GM19193 (cell line): ENCODE measurements around the gene EME2.

Experiments
- POLR2A ChIP-seq: IDR thresholded peaks from 4 replicates; pipeline ENCODE4 v1.6.1; 2011; ENCODE audit not compliant: insufficient read depth, insufficient read length; ENCODE audit errors: extremely low read depth

EME2 gene

DNA sequence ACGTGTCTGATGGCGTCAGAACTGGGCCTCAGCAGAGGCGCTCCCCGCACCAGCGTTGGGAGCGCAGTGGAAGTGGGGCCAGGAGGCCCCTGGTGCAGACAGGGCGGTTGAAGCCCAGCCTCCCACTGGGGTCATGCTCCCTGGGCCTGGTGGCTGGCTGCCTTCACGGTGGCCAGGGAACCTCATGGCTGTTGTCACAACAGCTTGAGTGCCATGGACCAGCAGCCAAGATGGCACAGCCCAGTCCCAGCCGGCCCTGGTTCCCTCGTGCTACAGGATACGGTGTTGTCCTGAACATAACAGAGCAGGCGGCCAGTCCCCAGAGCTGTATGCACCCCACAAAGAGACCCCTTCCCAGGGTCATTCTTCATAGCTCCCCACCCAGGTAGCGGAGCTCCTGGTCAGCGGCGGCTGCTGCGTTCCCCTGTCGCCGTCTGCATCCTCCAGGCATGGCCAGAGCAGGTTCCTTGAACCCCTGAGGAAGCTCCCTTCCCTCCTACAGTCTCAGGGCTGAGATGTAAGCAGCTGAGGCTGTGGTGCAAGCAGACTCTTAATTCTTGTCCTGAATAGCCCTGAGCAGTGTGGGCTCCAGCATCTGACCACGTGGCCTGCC, 31.0 kb upstream of the EME2 start:
- no peak for TF ChIP-seq POLR2A

DNA sequence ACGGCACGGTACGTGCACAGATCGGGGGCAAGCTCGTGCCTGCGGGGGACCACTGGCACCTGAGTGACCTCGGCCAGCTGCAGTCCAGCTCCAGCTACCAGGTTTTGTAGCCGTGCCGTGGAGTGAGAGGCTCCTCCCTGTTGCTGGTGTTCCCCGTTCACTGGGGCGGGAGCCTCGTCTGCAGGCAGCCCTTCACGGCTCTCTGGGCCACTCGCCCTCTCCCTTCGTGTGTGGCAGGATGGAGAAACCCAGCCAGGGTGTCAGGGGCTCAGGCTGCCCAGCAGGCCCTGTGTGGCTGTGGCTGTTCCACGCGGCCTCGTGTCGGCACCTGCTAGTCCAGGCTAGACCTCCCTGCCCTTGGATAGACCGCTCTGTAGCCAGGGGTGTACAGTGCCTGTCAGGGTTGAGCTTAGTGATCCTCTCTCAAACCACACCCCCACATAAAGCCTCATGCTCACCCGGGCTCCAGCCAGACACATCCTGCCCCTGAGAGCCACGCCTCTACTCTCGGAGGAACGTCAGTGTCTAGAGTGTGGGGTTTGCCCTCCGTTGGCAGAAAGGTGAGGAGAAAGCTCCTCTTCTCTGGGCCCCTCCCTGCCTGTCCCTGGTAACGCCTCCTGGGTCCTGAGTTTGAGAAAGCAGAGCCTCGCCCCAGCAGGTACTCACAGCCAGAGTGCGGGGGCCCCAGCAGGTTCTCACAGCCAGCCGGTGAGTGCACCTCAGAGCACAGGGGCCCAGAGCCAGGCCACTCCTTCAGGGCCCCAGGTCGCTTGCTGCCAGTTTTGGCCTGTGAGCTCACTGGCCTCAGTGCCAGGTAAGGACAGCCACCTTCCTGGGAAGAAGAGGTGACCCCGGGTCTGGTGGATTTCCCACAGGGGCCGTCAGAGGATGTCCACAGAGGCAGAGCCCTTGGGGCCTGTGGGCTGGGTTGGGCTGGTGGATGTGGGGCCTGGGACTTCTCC, 29.0 kb upstream of the EME2 start:
- TF ChIP-seq POLR2A = no peak

DNA sequence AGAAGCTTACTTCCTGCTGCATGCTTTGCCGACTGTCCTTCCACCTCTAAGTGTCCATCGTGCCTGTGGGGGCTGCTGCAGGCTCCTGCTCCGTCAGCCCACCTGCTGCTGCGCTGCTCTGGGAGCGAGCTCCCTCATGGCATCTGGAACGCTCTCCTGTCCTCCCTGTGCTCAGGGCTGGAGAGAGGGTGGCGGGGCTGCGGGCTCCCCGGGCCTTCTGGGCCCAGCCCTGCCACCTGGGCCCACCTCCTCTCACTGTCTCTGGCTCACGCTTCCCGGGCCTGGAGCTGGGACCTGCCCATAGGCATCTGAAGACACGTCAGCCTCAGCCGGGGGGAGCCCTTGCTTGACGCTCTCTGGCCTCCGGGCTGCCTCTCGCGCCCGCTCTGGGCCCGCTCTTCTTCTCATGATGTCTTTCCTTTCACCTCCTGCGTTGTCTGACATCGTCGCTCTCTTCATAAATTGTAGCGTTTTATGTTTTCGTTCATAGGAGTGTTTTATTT, 28.2 kb upstream of the EME2 start:
- TF ChIP-seq POLR2A = no peak

DNA sequence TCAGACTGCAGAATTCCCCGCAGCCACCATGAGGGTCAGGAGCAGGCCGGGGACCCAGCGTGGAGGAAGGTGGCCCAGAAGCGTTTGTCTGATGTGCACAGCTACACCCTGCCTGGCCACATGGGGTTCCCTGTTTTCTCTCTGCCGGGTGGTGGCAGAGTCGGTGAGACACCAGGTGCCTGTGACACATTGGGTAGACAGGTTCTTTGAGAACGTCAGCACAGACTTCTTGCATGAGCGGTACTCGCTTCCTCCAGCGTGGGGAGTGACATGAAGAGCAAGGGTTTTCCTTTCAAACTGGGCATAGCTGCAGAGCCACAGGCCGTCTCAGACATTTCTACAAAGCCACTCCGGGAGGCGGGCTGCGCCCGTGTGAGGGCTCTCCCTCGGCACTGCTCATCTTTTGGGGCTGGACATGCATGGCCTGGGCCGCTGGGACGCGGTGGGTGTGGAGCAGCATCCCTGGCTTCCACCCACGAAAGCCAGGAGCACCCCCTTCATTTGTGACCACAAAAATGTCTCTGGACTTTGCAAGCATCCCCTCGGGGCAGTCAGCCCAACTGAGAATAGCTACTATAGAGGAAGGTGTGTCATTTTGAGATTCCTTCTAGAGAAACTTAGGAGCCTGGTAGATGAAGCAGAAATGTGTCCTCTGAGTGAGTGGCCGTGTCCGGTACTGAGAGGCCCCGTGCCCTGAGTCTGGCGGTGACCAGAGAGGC, 27.3 kb upstream of the EME2 start:
- no peak for TF ChIP-seq POLR2A

DNA sequence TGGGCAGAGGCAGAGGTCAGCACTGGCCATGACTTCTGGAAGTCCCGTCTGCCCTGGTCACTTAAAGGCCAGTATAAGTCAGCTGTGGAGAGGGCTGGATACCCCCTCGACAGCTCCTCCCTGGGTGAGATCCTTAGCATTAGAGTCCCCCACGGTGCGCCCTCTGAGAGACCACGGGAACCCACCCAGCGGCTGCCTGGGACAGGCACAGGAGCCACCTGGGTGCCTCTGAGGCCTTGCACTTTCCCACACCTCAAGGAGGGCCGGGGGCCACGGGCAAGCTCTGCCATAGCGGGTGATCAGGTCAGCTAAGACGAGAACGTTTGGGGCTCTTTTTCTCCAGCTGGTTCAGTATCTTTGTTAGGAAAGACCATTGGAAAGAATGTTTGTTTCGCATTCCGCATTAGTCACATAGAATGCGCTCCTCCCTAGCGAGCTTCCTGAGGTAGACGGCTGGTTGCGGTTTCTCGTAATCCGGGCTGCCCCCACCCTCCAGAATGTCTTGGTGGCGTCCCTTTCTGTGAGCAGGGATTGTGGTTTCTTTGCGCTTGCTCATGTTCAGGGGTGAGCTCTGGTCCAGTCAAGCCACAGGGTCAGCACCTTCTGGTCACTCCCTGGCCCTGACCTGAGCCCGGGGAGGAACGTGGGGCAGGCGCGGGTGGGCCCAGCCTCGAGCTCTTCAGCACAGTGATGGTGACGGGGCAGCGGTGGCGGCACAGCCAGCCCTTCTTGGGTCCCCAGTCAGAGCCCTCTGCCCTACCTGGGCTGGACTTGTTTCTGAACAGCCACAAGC, 26.5 kb upstream of the EME2 start:
- no peak for TF ChIP-seq POLR2A

DNA sequence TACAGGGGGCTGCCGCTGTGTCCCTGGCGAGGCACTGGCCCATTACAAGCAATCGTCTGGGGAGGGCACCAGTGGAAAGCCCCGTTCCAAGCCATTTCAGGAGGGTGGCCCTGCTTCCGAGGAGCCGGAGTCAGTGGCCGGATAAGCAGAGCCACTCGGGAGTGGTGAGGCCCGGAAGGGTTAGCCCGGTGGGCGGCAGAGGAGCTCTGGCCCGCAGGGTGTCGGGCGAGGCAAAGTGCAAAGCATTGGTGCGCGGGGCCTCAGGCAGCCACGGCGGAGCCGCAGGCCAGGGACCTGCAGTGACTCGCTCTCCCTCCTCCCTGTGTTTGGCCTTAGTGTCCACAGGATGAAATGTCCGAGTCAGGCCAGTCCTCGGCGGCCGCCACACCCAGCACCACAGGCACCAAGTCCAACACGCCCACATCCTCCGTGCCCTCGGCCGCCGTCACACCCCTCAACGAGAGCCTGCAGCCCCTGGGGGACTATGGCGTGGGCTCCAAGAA, 25.9 kb upstream of the EME2 start:
- no peak for TF ChIP-seq POLR2A

DNA sequence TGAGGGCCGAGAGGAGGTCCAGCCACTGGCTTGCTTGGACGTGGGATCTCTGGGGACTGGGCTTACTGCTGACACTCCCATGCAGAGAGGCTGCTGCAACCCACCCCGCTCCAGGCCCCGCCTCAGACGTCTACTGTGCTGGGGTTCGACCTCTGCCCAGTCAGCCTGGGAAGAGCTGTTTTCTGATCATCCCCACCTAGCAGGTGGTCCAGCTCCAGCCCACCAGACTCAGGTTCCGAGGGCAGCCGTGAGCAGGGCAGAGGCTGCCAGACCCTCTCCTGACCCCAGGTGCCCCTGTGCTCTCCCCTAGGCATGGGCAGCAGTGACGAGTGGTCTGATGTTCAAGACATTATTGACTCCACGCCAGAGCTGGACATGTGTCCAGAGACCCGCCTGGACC, 24.7 kb upstream of the EME2 start:
- no peak for TF ChIP-seq POLR2A

DNA sequence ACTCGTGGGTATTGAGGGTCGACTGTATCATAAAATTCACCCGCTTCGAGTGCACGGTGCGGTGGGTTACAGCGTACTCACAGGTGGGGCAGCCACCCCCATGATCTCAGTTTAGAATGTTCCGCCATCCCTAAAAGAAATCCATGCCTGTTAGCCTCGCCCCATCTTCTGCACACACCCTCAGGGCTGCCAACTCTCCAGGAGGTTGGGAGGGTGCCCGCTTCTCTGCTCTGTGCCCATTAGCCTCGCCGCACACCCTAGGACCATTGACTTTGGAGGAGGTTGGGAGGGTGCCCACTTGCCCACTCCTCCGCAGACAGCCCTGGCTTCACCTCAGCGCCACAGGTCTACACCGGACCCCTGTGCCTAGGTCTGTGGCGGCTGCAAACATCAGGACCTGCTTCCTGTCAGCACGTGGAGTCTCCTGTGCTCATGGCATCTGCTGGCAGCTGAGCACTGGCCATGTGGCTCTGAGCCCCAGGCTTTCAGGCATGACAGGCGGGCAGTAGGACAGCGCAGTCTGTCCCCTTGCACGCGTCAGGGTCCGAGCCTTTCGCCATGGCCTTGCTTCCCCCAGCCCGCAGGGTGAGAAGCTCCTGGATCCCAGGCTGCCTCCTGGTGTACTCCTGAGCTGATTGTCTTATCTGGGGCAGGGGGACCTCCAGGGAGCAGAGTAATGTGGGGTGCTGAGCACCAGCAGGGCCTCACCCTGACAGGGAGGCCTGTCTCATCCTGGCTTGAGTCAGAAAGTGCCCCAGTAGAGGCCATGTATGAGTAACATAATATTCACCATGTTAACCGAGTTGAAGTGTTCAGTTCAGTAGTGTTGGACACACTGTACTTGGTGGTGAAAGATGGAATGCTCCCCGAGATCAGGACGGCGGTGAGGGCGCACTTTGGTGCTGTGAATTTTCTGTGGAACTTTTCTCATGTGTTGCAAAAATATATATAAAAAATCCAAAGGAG, 23.2 kb upstream of the EME2 start:
- TF ChIP-seq POLR2A = no peak

DNA sequence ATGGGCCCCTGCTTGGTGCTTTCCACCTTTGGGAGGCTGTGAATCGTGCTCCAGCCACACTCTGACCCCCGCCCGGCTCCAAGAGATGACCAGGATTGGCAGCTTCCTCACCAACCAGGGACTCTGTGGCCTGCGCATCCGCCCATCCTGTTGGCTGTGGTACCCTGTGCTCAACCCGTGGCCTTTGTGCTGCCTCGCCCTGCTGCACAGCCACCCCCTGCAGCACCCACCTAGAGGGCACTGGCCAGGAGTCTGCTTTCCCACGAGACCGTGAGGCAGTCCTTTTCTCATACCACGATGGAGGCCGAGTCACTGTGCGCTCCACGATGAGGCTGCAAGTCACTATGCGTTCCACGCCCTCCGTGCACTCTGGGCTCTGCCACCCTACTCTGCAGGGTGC, 20.7 kb upstream of the EME2 start:
- no peak for TF ChIP-seq POLR2A

DNA sequence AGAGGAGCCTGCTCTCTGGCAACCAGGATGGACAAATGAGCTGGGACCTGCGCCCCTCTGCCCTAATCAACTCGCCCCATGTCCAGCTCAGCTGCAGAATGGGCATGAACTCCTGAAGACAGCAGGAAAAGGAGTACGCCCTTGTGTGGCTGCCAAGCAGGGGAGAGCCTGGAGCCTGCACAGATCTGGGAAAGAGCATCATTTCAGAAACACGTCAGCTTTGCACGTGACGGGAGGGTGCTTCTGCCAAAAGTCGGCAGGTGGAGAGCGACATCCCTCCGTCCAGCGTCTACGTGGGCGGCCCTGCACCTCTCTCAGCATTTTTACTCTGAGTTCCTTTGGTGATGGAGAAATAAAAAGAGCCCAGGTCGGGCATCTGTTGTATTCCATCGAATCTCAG, 19.8 kb upstream of the EME2 start:
- TF ChIP-seq POLR2A = no peak

DNA sequence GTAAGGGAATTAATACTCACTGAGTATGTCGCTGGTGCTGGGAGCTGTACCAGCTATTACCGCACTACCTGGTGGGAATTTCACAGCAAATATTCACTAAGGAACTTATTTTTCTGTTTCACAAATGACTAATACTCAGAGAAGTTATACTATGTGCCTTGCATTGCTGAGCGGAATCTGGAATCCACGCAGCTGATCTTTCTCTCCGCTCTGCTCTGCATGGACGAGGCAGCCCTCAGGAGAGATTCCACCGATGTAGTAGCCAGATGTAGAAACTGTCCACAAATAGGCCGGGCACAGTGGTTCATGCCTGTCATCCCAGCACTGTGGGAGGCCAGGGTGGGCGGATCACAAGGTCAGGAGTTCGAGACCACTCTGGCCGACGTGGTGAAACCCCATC, 18.4 kb upstream of the EME2 start:
- no peak for TF ChIP-seq POLR2A

DNA sequence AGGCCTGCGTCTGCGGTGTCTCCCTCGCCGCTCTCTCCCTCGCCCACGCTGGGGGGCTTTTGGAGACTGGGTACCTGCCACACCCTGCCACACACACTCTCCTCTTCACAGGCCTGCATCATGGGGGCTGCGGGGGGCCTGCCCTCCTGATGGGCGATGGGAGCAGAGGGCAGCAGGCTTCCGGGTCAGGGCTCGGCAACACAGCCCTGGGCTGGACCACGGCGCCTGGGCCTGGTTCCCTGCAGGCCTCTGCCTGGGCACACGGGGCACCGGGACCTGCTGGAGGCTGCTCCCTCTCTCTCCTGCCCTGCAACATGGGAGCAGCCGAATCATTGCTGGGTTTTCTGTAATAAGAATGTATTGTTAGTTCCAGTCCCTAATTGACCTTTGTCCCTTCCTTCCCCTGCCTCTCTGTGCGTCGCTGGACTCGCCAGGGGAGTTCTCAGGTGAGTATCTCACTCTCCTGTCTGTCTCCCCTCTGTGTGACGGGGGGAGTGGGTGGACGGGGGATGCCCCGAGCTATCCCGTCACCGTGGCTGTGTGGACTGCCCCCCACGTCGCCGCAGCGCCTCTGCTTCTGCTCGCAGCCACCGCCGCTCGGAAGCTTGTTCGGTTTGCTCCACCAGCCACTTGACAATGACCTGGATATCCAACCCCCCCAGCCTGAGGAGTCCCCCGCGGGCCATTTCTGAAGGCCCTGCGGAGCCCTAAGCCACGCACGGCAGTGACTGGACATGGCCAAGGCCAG, 14.7 kb upstream of the EME2 start:
- TF ChIP-seq POLR2A = no peak

DNA sequence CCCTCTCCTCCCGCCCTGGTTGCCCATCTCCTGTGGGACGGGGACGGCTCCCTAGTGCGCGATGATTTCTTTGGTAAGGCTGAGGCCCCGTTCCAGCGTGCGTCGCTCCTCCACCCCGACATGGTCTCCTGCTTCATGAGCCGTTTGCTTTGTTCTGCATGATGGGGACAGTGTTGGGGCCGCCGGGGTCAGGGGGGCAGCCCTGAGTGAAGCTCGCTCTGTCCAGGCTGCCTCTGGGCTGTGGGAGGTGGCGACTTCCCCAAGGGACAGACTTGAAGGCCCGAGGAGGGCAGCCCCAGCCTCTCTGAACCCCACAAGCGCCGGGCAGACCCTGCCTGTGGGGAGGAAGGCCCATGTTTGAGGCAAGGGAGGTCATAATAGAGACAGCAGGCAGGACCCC, 13.7 kb upstream of the EME2 start:
- no peak for TF ChIP-seq POLR2A
